CD4-positive, alpha-beta T cell (primary cell): ENCODE results near the gene TP53I13. TPM values are rescaled to one million over a fixed set of nuclear protein-coding genes. Genes with fewer than 3 reads are reported as not detected.

ENCODE experiments used
- ATAC-seq: fragments of 200-7000 bp; cut with Tn5 transposase; one replicate; pipeline ENCODE4 v1.10.0; 2022; ENCODE audit warnings: mild to moderate bottlenecking; ENCODE audit not compliant: poor library complexity
- CTCF ChIA-PET: fragments of 350-600 bp; sonication (Branson Sonifier 250); formaldehyde crosslinking; loops from one replicate; lab custom pipeline; 2021; ENCODE audit warnings: antibody characterized with exemption, inconsistent platforms; lab: Charles Lee
- POLR2A ChIA-PET: fragments of 350-600 bp; sonication (Branson Sonifier 250); formaldehyde crosslinking; loops from one replicate; lab custom pipeline; 2021; ENCODE audit warnings: antibody characterized with exemption, inconsistent platforms; lab: Charles Lee
- DNase-seq, 14 experiments: peaks; one replicate each; pipeline ENCODE4 v3.0.0-alpha.2; 2013 to 2020; ENCODE audit warnings: mixed read lengths in 2 of 14
- H3K27ac ChIP-seq, 2 donors: one replicate each; pipeline versions ENCODE4 v1.5.1 to v1.7.0; 2013; ENCODE audit warnings: low read length in 2 of 2, low read depth in 1 of 2, mild to moderate bottlenecking in 1 of 2
- H3K27me3 ChIP-seq, 2 experiments: 1 replicate in 1 of 2; 2 replicates in 1 of 2; pipeline versions ENCODE4 v1.6.1 to v1.7.0; 2013; ENCODE audit warnings: low read length in 2 of 2, control low read depth in 1 of 2, mild to moderate bottlenecking in 1 of 2, moderate library complexity in 1 of 2; ENCODE audit not compliant: insufficient read depth in 2 of 2, control insufficient read depth in 1 of 2
- H3K36me3 ChIP-seq: one replicate; pipeline ENCODE4 v1.6.1; 2013; ENCODE audit warnings: low read length, control low read depth; ENCODE audit not compliant: insufficient read depth
- H3K4me1 ChIP-seq: one replicate; pipeline ENCODE4 v1.6.1; 2013; ENCODE audit warnings: low read length, control low read depth; ENCODE audit not compliant: insufficient read depth
- H3K4me3 ChIP-seq: one replicate; pipeline ENCODE4 v1.5.1; 2013; ENCODE audit warnings: mild to moderate bottlenecking, low read length, moderate library complexity
- H3K9me3 ChIP-seq, 2 experiments: 1 replicate in 1 of 2; 2 replicates in 1 of 2; pipeline versions ENCODE4 v1.6.1 to v1.7.0; 2013; ENCODE audit warnings: low read length in 2 of 2, mild to moderate bottlenecking in 2 of 2, control low read depth in 1 of 2, moderate library complexity in 1 of 2; ENCODE audit not compliant: control insufficient read depth in 1 of 2, insufficient read depth in 1 of 2
- H3K27ac Mint-ChIP-seq: one replicate; pipeline ENCODE4 v1.8.0; 2020; ENCODE audit warnings: mixed read lengths
- H3K27me3 Mint-ChIP-seq: one replicate; pipeline ENCODE4 v1.8.0; 2021; ENCODE audit warnings: mixed read lengths
- H3K36me3 Mint-ChIP-seq: one replicate; pipeline ENCODE4 v1.8.0; 2021; ENCODE audit warnings: low read depth, mixed read lengths
- H3K4me1 Mint-ChIP-seq: one replicate; pipeline ENCODE4 v1.8.0; 2021; ENCODE audit warnings: low read depth, mixed read lengths
- H3K4me3 Mint-ChIP-seq: one replicate; pipeline ENCODE4 v1.8.0; 2020; ENCODE audit warnings: mild to moderate bottlenecking, mixed read lengths
- H3K9me3 Mint-ChIP-seq: one replicate; pipeline ENCODE4 v1.8.0; 2020; ENCODE audit warnings: mixed read lengths
- CTCF ChIP-seq: fragments of 200-600 bp; IDR thresholded peaks from one replicate; pipeline ENCODE4 v1.8.0; 2022; ENCODE audit warnings: antibody characterized with exemption, mild to moderate bottlenecking
- intact Hi-C, 2 experiments: fragments of 100-400 bp; cut with DNase I in 1 of 2; cut with micrococcal nuclease in 1 of 2; formaldehyde crosslinking; loops; one replicate each; pipeline versions ENCODE4 v1.15.1 to v1.9.0; 2023 to 2025; cut with DNase I, micrococcal nuclease
- total RNA-seq, 174 experiments: library from RNA in 2 of 174; stranded (reverse) in 2 of 174; gene quantifications; one replicate each; pipeline ENCODE4 v1.2.3 and lab custom pipeline; 2021 to 2026

TP53I13 gene
- total RNA-seq, 2 experiments from 2014 or later, result 45.8 to 47.7 TPM

GRCh38 chr17:29574732-29575510 is 6.4 kb downstream of the TP53I13 start:
- no peaks in the 10 kb centered on the region for H3K9me3 ChIP-seq
- CTCF ChIA-PET, result no interaction called here
- TF ChIP-seq CTCF, result no peak
- Mint-ChIP-seq H3K4me1 (peaks cover 9% of the 10 kb centered on the region), H3K27me3 (no peaks in the 10 kb centered on the region), H3K9me3 (no peaks in the 10 kb centered on the region), H3K4me3 (no peak overlapping the region), H3K36me3 (peaks cover 43% of the 10 kb centered on the region), H3K27ac (peak overlapping the region; percentile 59)
- peaks cover 9% of the 10 kb centered on the region for H3K4me1 ChIP-seq
- H3K36me3 ChIP-seq, result peaks cover 69% of the 10 kb centered on the region
- H3K27ac ChIP-seq, result no peak overlapping the region
- no peak for ATAC-seq
- H3K27me3 ChIP-seq, result no peaks in the 10 kb centered on the region
- no peak overlapping the region for H3K4me3 ChIP-seq
- DNase-seq, result peak in 1 of 14 experiments; percentile 20
- POLR2A ChIA-PET, result no interaction called here
- intact Hi-C loops, result loop anchor here in 1 of 2 experiments (10.0 kb wide), 1 partner anchor 900 kb away; the partner anchor contains the start of gene GOSR1

DNA sequence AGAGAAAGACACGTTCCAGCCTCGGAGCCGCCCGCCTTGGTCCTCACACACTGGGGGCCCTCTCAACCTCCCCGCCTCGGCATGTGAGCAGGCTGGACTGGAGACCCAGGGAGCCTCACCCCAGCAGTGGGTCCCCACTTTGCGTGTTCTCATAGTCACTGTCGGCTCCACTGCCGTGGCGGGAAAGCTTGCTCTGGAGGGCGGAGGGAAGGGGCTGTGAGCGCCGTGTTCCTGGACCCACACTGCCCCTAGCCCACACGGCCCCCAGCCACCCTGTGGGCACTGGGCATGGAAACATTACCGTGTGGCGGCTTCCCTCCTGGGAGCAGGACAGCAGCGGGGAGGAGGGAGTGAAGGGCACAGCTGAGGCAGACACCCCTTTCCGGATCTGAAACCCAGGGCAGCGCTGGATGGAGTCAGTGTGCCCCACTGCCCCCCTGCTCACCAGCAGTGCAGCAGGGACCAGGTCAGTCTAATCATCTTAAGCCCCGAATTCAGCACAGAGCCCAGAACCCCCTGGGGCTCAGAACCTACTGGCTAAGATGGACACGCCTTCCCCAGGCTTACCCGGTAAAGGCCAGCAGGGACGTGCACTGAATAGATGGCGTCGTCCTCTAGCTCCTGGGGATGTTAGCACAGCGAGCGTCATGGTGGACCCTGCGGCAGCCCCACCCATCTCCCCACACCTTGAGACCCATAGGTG is 7.2 kb downstream of the TP53I13 start:
- Mint-ChIP-seq H3K9me3 (no peaks in the 10 kb centered on the region), H3K27ac (no peak overlapping the region), H3K4me3 (no peak overlapping the region), H3K36me3 (peaks cover 50% of the 10 kb centered on the region), H3K27me3 (no peaks in the 10 kb centered on the region), H3K4me1 (peaks cover 13% of the 10 kb centered on the region)
- ChIA-PET CTCF (interaction anchor here (1.2 to 7.8 kb wide), 2 partner anchors 37 to 42 kb away, joined by 4 to 48 read pairs; no protein-coding TSS in a partner anchor), POLR2A (no interaction called here)
- ATAC-seq (no peak), DNase-seq (peak in 1 of 14 experiments; percentile 21)
- no peak for TF ChIP-seq CTCF
- H3K4me1 ChIP-seq, result peaks cover 13% of the 10 kb centered on the region
- intact Hi-C loops, result loop anchor here in 1 of 2 experiments (10.0 kb wide), 1 partner anchor 899 kb away; the partner anchor contains the start of gene GOSR1
- H3K9me3 ChIP-seq, result no peaks in the 10 kb centered on the region
- H3K27ac ChIP-seq, result no peak overlapping the region
- no peak overlapping the region for H3K4me3 ChIP-seq
- H3K36me3 ChIP-seq, result peaks cover 71% of the 10 kb centered on the region
- no peaks in the 10 kb centered on the region for H3K27me3 ChIP-seq

GRCh38 chr17:29576214-29577000 is 7.9 kb downstream of the TP53I13 start:
- H3K27me3 ChIP-seq, result no peaks in the 10 kb centered on the region
- intact Hi-C loops, result loop anchor here in 1 of 2 experiments (10.0 kb wide), 1 partner anchor 898 kb away; the partner anchor contains the start of gene GOSR1
- H3K27me3 Mint-ChIP-seq, result no peaks in the 10 kb centered on the region
- DNase-seq, result peak in 1 of 14 experiments; percentile 23
- no peak overlapping the region for H3K27ac Mint-ChIP-seq
- H3K4me1 ChIP-seq, result peaks cover 17% of the 10 kb centered on the region
- H3K36me3 ChIP-seq, result peaks cover 77% of the 10 kb centered on the region
- H3K4me1 Mint-ChIP-seq, result peaks cover 6% of the 10 kb centered on the region
- no peak overlapping the region for H3K4me3 Mint-ChIP-seq
- H3K9me3 Mint-ChIP-seq, result no peaks in the 10 kb centered on the region
- CTCF ChIA-PET, result interaction anchor here (1.2 to 7.8 kb wide), 3 partner anchors 15 to 41 kb away, joined by 4 to 48 read pairs (median 4); no protein-coding TSS in a partner anchor
- POLR2A ChIA-PET, result interaction anchor here (1.0 kb wide), 1 partner anchor 41 kb away, joined by 5 read pairs; no protein-coding TSS in a partner anchor
- TF ChIP-seq CTCF, result no peak
- H3K36me3 Mint-ChIP-seq, result peaks cover 50% of the 10 kb centered on the region
- no peaks in the 10 kb centered on the region for H3K9me3 ChIP-seq
- no peak overlapping the region for H3K27ac ChIP-seq
- no peak overlapping the region for H3K4me3 ChIP-seq
- ATAC-seq, result no peak
